Transverse colon (tissue), 4 donors: ENCODE results near the gene CHST11.

ENCODE experiments used
- CTCF ChIP-seq, 5 experiments: fragments of 200-600 bp in 3 of 5; fragments of 450-650 bp in 2 of 5; sonication (generic) in 3 of 5; IDR thresholded peaks; 1 replicate in 2 of 5; 2 replicates in 3 of 5; pipeline ENCODE4 v1.5.1; 2016 to 2017; ENCODE audit warnings: antibody characterized with exemption in 5 of 5, inconsistent platforms in 3 of 5, mild to moderate bottlenecking in 2 of 5, moderate library complexity in 1 of 5
- EP300 ChIP-seq: sonication (generic); formaldehyde crosslinking; IDR thresholded peaks from one replicate; pipeline ENCODE4 v1.6.1; 2017; ENCODE audit warnings: antibody characterized with exemption, low read depth
- POLR2A ChIP-seq: fragments of 450-650 bp; IDR thresholded peaks from one replicate; pipeline ENCODE4 v1.6.1; 2016; ENCODE audit warnings: antibody characterized with exemption, mild to moderate bottlenecking, moderate library complexity
- POLR2AphosphoS5 ChIP-seq, 3 donors: sonication (generic); formaldehyde crosslinking; IDR thresholded peaks; one replicate each; pipeline ENCODE4 v1.6.1; 2016; ENCODE audit warnings: antibody characterized with exemption in 3 of 3

GRCh38 chr12:104640956-104641355 is 184.2 kb downstream of the CHST11 start:
- no peak for TF ChIP-seq CTCF (IDR thresholded peaks at IDR 0.05)
- no peak for TF ChIP-seq EP300
- no peak for TF ChIP-seq POLR2AphosphoS5 (IDR thresholded peaks at IDR 0.05)
- TF ChIP-seq POLR2A = no peak
